Heart left ventricle (tissue), 16 donors: ENCODE measurements around the gene SCUBE2. TPM values are rescaled to one million over a fixed set of nuclear protein-coding genes. Genes with fewer than 3 reads are reported as not detected.

Experiments used
- ATAC-seq, 4 donors: fragments of 200-7000 bp; cut with Tn5 transposase; one replicate each; pipeline ENCODE4 v1.9.1; 2020 to 2022; ENCODE audit warnings: moderate library complexity in 4 of 4, mild to moderate bottlenecking in 3 of 4, moderate number of reproducible peaks in 1 of 4
- DNase-seq, 5 donors: peaks; one replicate each; pipeline ENCODE4 v3.0.0-alpha.2; 2020
- H3K27ac ChIP-seq, 12 donors: fragments of 200-600 bp; sonication (generic) in 4 of 12; one replicate each; pipeline versions ENCODE4 v1.5.0 to v1.8.0; 2016 to 2022; ENCODE audit warnings: mild to moderate bottlenecking in 2 of 12
- H3K27me3 ChIP-seq, 9 donors: fragments of 200-600 bp; sonication (generic) in 2 of 9; one replicate each; pipeline versions ENCODE4 v1.5.1 to v1.8.0; 2016 to 2022; ENCODE audit warnings: mild to moderate bottlenecking in 3 of 9
- H3K36me3 ChIP-seq, 9 donors: fragments of 200-600 bp; sonication (generic) in 2 of 9; one replicate each; pipeline versions ENCODE4 v1.5.0 to v1.8.0; 2018 to 2022; ENCODE audit warnings: mild to moderate bottlenecking in 2 of 9
- H3K4me1 ChIP-seq, 12 donors: fragments of 200-600 bp; sonication (generic) in 4 of 12; one replicate each; pipeline versions ENCODE4 v1.5.0 to v1.8.0; 2016 to 2022; ENCODE audit warnings: mild to moderate bottlenecking in 3 of 12
- H3K4me3 ChIP-seq, 12 donors: fragments of 200-600 bp; sonication (generic) in 4 of 12; one replicate each; pipeline versions ENCODE4 v1.5.0 to v1.8.0; 2017 to 2022; ENCODE audit warnings: mild to moderate bottlenecking in 9 of 12, moderate library complexity in 4 of 12
- H3K9me3 ChIP-seq, 12 donors: fragments of 200-600 bp; sonication (generic) in 4 of 12; one replicate each; pipeline versions ENCODE4 v1.5.0 to v1.8.0; 2016 to 2022; ENCODE audit warnings: mild to moderate bottlenecking in 1 of 12
- POLR2A ChIP-seq, 2 donors: fragments of 450-650 bp; IDR thresholded peaks; one replicate each; pipeline ENCODE4 v1.6.1; 2017; ENCODE audit warnings: antibody characterized with exemption in 2 of 2, mild to moderate bottlenecking in 2 of 2, moderate library complexity in 2 of 2
- WGBS, 4 donors: extraction: QIAGEN DNeasy Blood & Tissue Kit in 2 of 4; methylation state at CpG; one replicate each; pipeline versions ENCODE4 v1.1.5 to v1.1.7; 2013 to 2018; 5-methylcytosine and 5-hydroxymethylcytosine counted together
- intact Hi-C, 10 donors: fragments of 100-400 bp; cut with DNase I; formaldehyde crosslinking; loops; one replicate each; pipeline versions ENCODE4 v1.11.1 to v1.14.2; 2022
- polyA plus RNA-seq, 2 donors: library from polyadenylated mRNA; stranded (reverse); fragments of 200-250 nt; gene quantifications; one replicate each; pipeline ENCODE4 v1.2.3, GENCODE V29; 2013
- total RNA-seq, 9 donors: library from RNA; depleted of rRNA in 2 of 9; stranded (reverse); fragments of >200 nt in 2 of 9; fragmentation: NEBNext Ultra II Directional in 3 of 9; extraction: Animal tissue kit (Norgen Biotek cat#: 25700) in 3 of 9; gene quantifications; one replicate each; pipeline versions ENCODE4 v1.1.0 to v1.2.4, GENCODE V29; 2016 to 2023
- TF ChIP-seq, protein P1 (sequence below), 12 donors: fragments of 200-600 bp; sonication (generic) in 4 of 12; IDR thresholded peaks; one replicate each; pipeline versions ENCODE4 v1.5.0 to v1.8.0; 2018 to 2022; ENCODE audit warnings: antibody characterized with exemption in 12 of 12, mild to moderate bottlenecking in 5 of 12
- donor health status: ischemic (EF 13 %, LVEDD 7.1; RV severe dilation, severe dysfunction).
- donor health status: healthy with polysubstance abuse.
- donor health status: DM: no; HTN: yes; CAD: no.
- donor health status: DM: no; HTN: no; CAD: no.
- donor health status: ischemic (EF 25% LVEDD 6.9; RV normal size, moderate dysfunction).
- donor health status: ischemic (EF 25% LVEDD 5.7; RV mildly dilated, moderate dysfunction).
- donor health status: healthy.
- donor health status: DM: yes; HTN: yes; CAD: no.
- donor health status: ischemic (EF 35%, LVEDD 5.7; RV mildly dilated, moderate dysfunction).
- donor health status: nonischemic (EF 11% LVEDD 7.7; RV severe dilation, severe dysfunction).
- donor health status: DM: yes; HTN: yes; CAD: no.
- donor health status: PGD.
- donor health status: ischemic (EF 29% LVEDD 5.4; RV normal size, mild dysfunction).
- donor health status: nonischemic (EF 23%, LVEDD 6.1; RV moderate dilation, normal function).

The SCUBE2 gene
- total and polyA plus RNA-seq, 11 donors = 0.08 to 4.3 (median 0.83) TPM

GRCh38 chr11:9126636-9127035 lies 35.2 kb upstream of the SCUBE2 start:
- no peak for TF ChIP-seq POLR2A (IDR thresholded peaks at IDR 0.05)
- TF ChIP-seq, protein P1, sequence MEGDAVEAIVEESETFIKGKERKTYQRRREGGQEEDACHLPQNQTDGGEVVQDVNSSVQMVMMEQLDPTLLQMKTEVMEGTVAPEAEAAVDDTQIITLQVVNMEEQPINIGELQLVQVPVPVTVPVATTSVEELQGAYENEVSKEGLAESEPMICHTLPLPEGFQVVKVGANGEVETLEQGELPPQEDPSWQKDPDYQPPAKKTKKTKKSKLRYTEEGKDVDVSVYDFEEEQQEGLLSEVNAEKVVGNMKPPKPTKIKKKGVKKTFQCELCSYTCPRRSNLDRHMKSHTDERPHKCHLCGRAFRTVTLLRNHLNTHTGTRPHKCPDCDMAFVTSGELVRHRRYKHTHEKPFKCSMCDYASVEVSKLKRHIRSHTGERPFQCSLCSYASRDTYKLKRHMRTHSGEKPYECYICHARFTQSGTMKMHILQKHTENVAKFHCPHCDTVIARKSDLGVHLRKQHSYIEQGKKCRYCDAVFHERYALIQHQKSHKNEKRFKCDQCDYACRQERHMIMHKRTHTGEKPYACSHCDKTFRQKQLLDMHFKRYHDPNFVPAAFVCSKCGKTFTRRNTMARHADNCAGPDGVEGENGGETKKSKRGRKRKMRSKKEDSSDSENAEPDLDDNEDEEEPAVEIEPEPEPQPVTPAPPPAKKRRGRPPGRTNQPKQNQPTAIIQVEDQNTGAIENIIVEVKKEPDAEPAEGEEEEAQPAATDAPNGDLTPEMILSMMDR (IDR thresholded peaks at IDR 0.05) = no peak
- ATAC-seq (no peak), DNase-seq (no peak)
- peaks cover 0 to 5% (median 0%) of the 10 kb centered on the region in 9 donors for H3K36me3 ChIP-seq
- H3K4me1 ChIP-seq = peaks cover 0 to 3% (median 0%) of the 10 kb centered on the region in 12 donors
- 72 to 87% (median 78%) methylated on average over 2 of the region's 2 CpGs for WGBS, 4 donors
- H3K4me3 ChIP-seq = no peak overlapping the region
- H3K27me3 ChIP-seq = no peaks in the 10 kb centered on the region
- intact Hi-C loops = loop anchor here in 1 of 10 donors (5.0 kb wide), 1 partner anchor 104 kb away; no protein-coding TSS in a partner anchor
- no peak overlapping the region for H3K27ac ChIP-seq
- H3K9me3 ChIP-seq = no peaks in the 10 kb centered on the region

GRCh38 chr11:9125185-9125886 lies 33.9 kb upstream of the SCUBE2 start:
- intact Hi-C loops = loop anchor here in 1 of 10 donors (5.0 kb wide), 1 partner anchor 103 kb away; no protein-coding TSS in a partner anchor
- H3K27ac ChIP-seq = no peak overlapping the region
- H3K27me3 ChIP-seq = no peaks in the 10 kb centered on the region
- TF ChIP-seq, protein P1 (IDR thresholded peaks at IDR 0.05) = no peak
- TF ChIP-seq POLR2A (IDR thresholded peaks at IDR 0.05) = no peak
- no peak for ATAC-seq
- no peaks in the 10 kb centered on the region for H3K9me3 ChIP-seq
- no peak for DNase-seq
- H3K4me1 ChIP-seq = peaks cover 0 to 3% (median 0%) of the 10 kb centered on the region in 12 donors
- H3K4me3 ChIP-seq = no peak overlapping the region
- H3K36me3 ChIP-seq = peaks cover 0 to 5% (median 0%) of the 10 kb centered on the region in 9 donors
- WGBS, 4 donors = 92 to 96% (median 94%) methylated on average over 2 of the region's 2 CpGs

GRCh38 chr11:9123595-9124304 lies 32.4 kb upstream of the SCUBE2 start:
- Histone ChIP-seq H3K27me3 (no peaks in the 10 kb centered on the region), H3K9me3 (no peaks in the 10 kb centered on the region), H3K27ac (no peak overlapping the region), H3K4me1 (peaks cover 0 to 3% (median 0%) of the 10 kb centered on the region in 12 donors), H3K4me3 (no peak overlapping the region), H3K36me3 (peaks cover 0 to 5% (median 0%) of the 10 kb centered on the region in 9 donors)
- no peak for ATAC-seq
- 90 to 97% (median 91%) methylated on average over 2 of the region's 2 CpGs for WGBS, 4 donors
- no peak for TF ChIP-seq POLR2A (IDR thresholded peaks at IDR 0.05)
- TF ChIP-seq, protein P1 (IDR thresholded peaks at IDR 0.05) = no peak
- DNase-seq = no peak
- intact Hi-C loops = no loop called here

- Histone ChIP-seq H3K4me1 (peaks cover 0 to 3% (median 0%) of the 10 kb centered on the region in 12 donors), H3K4me3 (no peak overlapping the region), H3K27ac (no peak overlapping the region), H3K27me3 (no peaks in the 10 kb centered on the region), H3K36me3 (peaks cover 0 to 5% (median 0%) of the 10 kb centered on the region in 9 donors), H3K9me3 (no peaks in the 10 kb centered on the region)
- WGBS, 4 donors = 96 to 100% (median 97%) methylated on average over 2 of the region's 2 CpGs
- ATAC-seq (no peak), DNase-seq (no peak)
- intact Hi-C loops = no loop called here
- no peak for TF ChIP-seq POLR2A (IDR thresholded peaks at IDR 0.05)
- TF ChIP-seq, protein P1 (IDR thresholded peaks at IDR 0.05) = no peak
Observed at GRCh38 chr11:9121469-9121796, 30.0 kb upstream of the SCUBE2 start.
